HepG2 (cell line): ENCODE measurements around the gene SRSF7. TPM values are rescaled to one million over a fixed set of nuclear protein-coding genes. Genes with fewer than 3 reads are reported as not detected.

Source experiments
- ELF1 ChIP-seq: sonication (generic); formaldehyde crosslinking; IDR thresholded peaks from 2 replicates; pipeline ENCODE4 v1.4.0; 2020; ENCODE audit warnings: missing genetic modification reagents
- EP300 ChIP-seq, 3 experiments: sonication (generic) in 1 of 3; formaldehyde crosslinking in 1 of 3; IDR thresholded peaks; 2 replicates each; pipeline versions ENCODE4 v1.5.1 to v1.6.1; 2011 to 2020; ENCODE audit warnings: low read depth in 2 of 3, low read length in 2 of 3, borderline replicate concordance in 1 of 3, improper control_type of control experiment in 1 of 3, mild to moderate bottlenecking in 1 of 3, missing genetic modification reagents in 1 of 3, moderate library complexity in 1 of 3
- HDAC6 ChIP-seq: fragments of 200-600 bp; sonication (generic); IDR thresholded peaks from 2 replicates; pipeline ENCODE4 v1.7.0; 2017; ENCODE audit warnings: mild to moderate bottlenecking, antibody characterized with exemption, low read length, low read depth
- NR3C1 ChIP-seq: sonication (generic); formaldehyde crosslinking; IDR thresholded peaks from 2 replicates; pipeline ENCODE4 v1.4.0; 2020; ENCODE audit warnings: missing genetic modification reagents
- RBM22 ChIP-seq: fragments of 200-400 bp; formaldehyde crosslinking; optimal IDR thresholded peaks from 2 replicates; pipeline ENCODE3; 2017; ENCODE audit warnings: mild to moderate bottlenecking, low read length, moderate library complexity
- SOX13 ChIP-seq, 3 experiments: fragments of 450-650 bp in 1 of 3; sonication (generic) in 1 of 3; formaldehyde crosslinking in 1 of 3; IDR thresholded peaks in 2 of 3; conservative IDR thresholded peaks in 1 of 3; 2 replicates each; pipeline versions ENCODE4 v1.5.0 to v1.6.1; 2016 to 2020; ENCODE audit warnings: antibody characterized with exemption in 1 of 3, mild to moderate bottlenecking in 1 of 3, missing compliant biosample characterization in 1 of 3, missing genetic modification reagents in 1 of 3, moderate library complexity in 1 of 3
- ZNF207 ChIP-seq: fragments of 450-650 bp; IDR thresholded peaks from 2 replicates; pipeline ENCODE4 v1.6.1; 2016; ENCODE audit warnings: antibody characterized with exemption, borderline replicate concordance
- ZNF224 ChIP-seq: sonication (generic); formaldehyde crosslinking; IDR thresholded peaks from 2 replicates; pipeline ENCODE4 v1.5.0; 2020; ENCODE audit warnings: mild to moderate bottlenecking, missing genetic modification reagents
- ZNF546 ChIP-seq: sonication (generic); formaldehyde crosslinking; conservative IDR thresholded peaks from 2 replicates; pipeline ENCODE4 v1.8.1; 2023; ENCODE audit warnings: mild to moderate bottlenecking, missing genetic modification reagents
- ZNF660 ChIP-seq: sonication (generic); formaldehyde crosslinking; IDR thresholded peaks from 2 replicates; pipeline ENCODE4 v1.5.1; 2020; ENCODE audit warnings: mild to moderate bottlenecking, low read depth, missing genetic modification reagents, borderline replicate concordance
- polyA plus RNA-seq, 8 experiments: library from polyadenylated mRNA; depleted of rRNA in 3 of 8; stranded (reverse) in 7 of 8; unstranded in 1 of 8; fragments of >200 nt; fragmentation: Illumina TruSeq in 4 of 8; extraction: Trizol in 4 of 8; gene quantifications; 2 replicates each; pipeline versions ENCODE4 v1.2.1 to v1.2.3, GENCODE V29; 2011 to 2016; ENCODE audit warnings: low read depth in 4 of 8, missing spikeins in 1 of 8, mixed read lengths in 1 of 8; ENCODE audit not compliant: insufficient read depth in 1 of 8
- total RNA-seq, 5 experiments: library from RNA; depleted of rRNA; stranded (reverse); fragments of >200 nt; fragmentation: Illumina TruSeq; extraction: Trizol; gene quantifications; 2 replicates each; pipeline ENCODE4 v1.2.3, GENCODE V29; 2016; ENCODE audit warnings: low read depth in 1 of 5
- TF ChIP-seq, protein P1 (sequence below): sonication (generic); formaldehyde crosslinking; IDR thresholded peaks from 2 replicates; pipeline ENCODE4 v1.5.1; 2020; ENCODE audit warnings: missing genetic modification reagents, mild to moderate bottlenecking, borderline replicate concordance
- TF ChIP-seq, protein P2 (sequence below): sonication (generic); formaldehyde crosslinking; IDR thresholded peaks from 2 replicates; pipeline ENCODE4 v1.4.0; 2020; ENCODE audit warnings: missing genetic modification reagents
- TF ChIP-seq, protein P3 (sequence below): sonication (generic); formaldehyde crosslinking; IDR thresholded peaks from 2 replicates; pipeline ENCODE4 v1.4.0; 2020; ENCODE audit warnings: missing genetic modification reagents
- TF ChIP-seq, protein P4 (sequence below): sonication (generic); formaldehyde crosslinking; IDR thresholded peaks from 2 replicates; pipeline ENCODE4 v1.4.0; 2020; ENCODE audit warnings: mild to moderate bottlenecking, missing genetic modification reagents

The SRSF7 gene
- total and polyA plus RNA-seq, 2 of the 13 experiments (the other 11 are each of a cell fraction or from before 2014, with no cell fraction given), result 172 to 275 TPM

DNA sequence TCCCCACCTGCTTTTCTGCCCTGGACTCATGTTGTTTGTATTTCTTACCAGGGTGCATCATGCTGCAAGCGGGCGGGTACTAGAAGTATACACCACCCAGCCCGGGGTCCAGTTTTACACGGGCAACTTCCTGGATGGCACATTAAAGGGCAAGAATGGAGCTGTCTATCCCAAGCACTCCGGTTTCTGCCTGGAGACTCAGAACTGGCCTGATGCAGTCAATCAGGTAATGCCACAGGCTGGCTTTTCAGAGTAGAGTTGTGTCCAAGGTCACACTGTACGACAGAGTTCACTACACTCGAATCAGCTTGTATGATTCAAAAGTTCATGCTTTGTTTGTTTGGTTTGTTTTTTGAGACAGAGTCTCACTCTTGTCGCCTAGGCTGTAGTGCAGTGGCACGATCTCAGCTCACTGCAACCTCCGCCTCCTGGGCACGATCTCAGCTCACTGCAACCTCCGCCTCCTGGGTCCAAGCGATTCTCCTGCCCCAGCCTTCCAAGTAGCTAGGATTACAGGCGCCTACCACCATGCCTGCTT, 19.4 kb downstream of the SRSF7 start (continued):
- TF ChIP-seq, protein P1, sequence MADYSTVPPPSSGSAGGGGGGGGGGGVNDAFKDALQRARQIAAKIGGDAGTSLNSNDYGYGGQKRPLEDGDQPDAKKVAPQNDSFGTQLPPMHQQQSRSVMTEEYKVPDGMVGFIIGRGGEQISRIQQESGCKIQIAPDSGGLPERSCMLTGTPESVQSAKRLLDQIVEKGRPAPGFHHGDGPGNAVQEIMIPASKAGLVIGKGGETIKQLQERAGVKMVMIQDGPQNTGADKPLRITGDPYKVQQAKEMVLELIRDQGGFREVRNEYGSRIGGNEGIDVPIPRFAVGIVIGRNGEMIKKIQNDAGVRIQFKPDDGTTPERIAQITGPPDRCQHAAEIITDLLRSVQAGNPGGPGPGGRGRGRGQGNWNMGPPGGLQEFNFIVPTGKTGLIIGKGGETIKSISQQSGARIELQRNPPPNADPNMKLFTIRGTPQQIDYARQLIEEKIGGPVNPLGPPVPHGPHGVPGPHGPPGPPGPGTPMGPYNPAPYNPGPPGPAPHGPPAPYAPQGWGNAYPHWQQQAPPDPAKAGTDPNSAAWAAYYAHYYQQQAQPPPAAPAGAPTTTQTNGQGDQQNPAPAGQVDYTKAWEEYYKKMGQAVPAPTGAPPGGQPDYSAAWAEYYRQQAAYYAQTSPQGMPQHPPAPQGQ (CRISPR knock-in tag), result no peak
- TF ChIP-seq ELF1 (peak; percentile 28; the same call in 1 of the 2 replicates), ZNF660 (CRISPR knock-in tag) (no peak), HDAC6 (no peak), ZNF207 (no peak), EP300 (IDR thresholded peaks at IDR 0.05; ENCODE audit: low read depth in 2 of 2, low read length in 2 of 2) (peak in 1 of 2 experiments; percentile 65; a peak in 2 of 4 replicates), EP300 (CRISPR knock-in tag; IDR thresholded peaks at IDR 0.05; ENCODE audit: borderline replicate concordance) (no peak), ZNF546 (CRISPR knock-in tag) (no peak), SOX13 (IDR thresholded peaks at IDR 0.05) (no peak), SOX13 (CRISPR knock-in tag; conservative IDR thresholded peaks at IDR 0.05 in 1 of 2, IDR thresholded peaks at IDR 0.05 in 1 of 2) (peak in 1 of 2 experiments; percentile 74; a peak in 2 of 4 replicates), ZNF224 (CRISPR knock-in tag) (no peak), RBM22 (peak; percentile 34), NR3C1 (CRISPR knock-in tag) (no peak)
- TF ChIP-seq, protein P2, sequence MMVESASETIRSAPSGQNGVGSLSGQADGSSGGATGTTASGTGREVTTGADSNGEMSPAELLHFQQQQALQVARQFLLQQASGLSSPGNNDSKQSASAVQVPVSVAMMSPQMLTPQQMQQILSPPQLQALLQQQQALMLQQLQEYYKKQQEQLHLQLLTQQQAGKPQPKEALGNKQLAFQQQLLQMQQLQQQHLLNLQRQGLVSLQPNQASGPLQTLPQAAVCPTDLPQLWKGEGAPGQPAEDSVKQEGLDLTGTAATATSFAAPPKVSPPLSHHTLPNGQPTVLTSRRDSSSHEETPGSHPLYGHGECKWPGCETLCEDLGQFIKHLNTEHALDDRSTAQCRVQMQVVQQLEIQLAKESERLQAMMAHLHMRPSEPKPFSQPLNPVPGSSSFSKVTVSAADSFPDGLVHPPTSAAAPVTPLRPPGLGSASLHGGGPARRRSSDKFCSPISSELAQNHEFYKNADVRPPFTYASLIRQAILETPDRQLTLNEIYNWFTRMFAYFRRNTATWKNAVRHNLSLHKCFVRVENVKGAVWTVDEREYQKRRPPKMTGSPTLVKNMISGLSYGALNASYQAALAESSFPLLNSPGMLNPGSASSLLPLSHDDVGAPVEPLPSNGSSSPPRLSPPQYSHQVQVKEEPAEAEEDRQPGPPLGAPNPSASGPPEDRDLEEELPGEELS (CRISPR knock-in tag), result peak; percentile 92
- TF ChIP-seq, protein P3, sequence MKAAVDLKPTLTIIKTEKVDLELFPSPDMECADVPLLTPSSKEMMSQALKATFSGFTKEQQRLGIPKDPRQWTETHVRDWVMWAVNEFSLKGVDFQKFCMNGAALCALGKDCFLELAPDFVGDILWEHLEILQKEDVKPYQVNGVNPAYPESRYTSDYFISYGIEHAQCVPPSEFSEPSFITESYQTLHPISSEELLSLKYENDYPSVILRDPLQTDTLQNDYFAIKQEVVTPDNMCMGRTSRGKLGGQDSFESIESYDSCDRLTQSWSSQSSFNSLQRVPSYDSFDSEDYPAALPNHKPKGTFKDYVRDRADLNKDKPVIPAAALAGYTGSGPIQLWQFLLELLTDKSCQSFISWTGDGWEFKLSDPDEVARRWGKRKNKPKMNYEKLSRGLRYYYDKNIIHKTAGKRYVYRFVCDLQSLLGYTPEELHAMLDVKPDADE (CRISPR knock-in tag), result no peak
- TF ChIP-seq, protein P4, sequence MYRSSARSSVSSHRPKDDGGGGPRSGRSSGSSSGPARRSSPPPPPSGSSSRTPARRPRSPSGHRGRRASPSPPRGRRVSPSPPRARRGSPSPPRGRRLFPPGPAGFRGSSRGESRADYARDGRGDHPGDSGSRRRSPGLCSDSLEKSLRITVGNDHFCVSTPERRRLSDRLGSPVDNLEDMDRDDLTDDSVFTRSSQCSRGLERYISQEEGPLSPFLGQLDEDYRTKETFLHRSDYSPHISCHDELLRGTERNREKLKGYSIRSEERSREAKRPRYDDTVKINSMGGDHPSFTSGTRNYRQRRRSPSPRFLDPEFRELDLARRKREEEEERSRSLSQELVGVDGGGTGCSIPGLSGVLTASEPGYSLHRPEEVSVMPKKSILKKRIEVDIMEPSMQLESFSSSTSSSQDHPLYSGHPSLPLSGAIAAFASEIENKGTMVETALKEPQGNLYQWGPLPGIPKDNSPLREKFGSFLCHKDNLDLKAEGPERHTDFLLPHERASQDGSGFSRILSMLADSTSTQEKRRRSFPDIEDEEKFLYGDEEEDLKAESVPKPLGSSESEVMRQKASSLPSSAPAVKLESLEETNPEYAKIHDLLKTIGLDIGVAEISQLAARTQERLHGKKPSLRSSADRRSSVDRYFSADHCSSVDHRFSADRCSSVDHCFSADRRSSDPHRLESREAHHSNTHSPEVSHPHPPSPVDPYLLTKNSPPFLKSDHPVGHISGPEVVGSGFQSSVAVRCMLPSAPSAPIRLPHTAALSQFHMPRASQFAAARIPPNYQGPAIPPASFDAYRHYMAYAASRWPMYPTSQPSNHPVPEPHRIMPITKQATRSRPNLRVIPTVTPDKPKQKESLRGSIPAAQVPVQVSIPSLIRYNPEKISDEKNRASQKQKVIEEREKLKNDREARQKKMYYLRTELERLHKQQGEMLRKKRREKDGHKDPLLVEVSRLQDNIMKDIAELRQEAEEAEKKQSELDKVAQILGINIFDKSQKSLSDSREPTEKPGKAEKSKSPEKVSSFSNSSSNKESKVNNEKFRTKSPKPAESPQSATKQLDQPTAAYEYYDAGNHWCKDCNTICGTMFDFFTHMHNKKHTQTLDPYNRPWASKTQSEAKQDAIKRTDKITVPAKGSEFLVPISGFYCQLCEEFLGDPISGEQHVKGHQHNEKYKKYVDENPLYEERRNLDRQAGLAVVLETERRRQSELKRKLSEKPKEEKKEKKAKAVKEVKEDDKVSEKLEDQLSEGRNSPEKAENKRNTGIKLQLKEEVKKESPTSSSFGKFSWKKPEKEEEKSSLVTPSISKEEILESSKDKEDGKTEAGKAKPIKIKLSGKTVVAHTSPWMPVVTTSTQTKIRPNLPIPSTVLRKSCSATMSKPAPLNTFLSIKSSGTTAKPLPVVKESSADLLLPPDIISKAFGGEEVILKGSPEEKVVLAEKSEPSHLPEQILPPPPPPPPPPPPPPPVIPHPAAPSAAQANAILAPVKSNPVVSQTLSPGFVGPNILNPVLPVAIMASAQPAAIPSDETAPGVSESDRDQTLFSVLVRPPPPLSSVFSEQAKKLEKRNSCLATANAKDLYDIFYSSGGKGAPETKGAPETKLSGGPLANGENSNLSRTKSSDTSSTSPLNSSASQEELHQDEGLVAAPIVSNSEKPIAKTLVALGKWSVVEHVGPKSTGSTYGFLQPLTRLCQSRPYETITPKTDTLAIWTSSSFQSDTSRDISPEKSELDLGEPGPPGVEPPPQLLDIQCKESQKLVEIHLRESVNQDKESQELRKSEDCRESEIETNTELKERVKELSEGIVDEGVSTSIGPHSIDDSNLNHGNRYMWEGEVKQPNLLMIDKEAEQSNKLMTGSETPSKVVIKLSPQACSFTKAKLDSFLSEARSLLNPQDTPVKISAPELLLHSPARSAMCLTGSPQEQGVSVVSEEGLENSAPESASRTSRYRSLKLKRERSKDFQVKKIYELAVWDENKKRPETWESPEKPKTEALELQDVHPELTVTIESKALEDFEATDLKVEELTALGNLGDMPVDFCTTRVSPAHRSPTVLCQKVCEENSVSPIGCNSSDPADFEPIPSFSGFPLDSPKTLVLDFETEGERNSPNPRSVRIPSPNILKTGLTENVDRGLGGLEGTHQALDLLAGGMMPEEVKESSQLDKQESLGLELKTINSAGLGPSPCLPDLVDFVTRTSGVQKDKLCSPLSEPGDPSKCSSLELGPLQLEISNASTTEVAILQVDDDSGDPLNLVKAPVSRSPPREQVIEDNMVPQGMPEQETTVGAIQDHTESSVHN, result no peak
